Measurements from ENCODE around the gene UACA. TPM values are rescaled to one million over a fixed set of nuclear protein-coding genes. Genes with fewer than 3 reads are reported as not detected.

The UACA gene
- total RNA-seq, 1 experiment from 2014 or later, result 38.0 TPM

GRCh38 chr15:70672081-70672480 is 91.3 kb downstream of the UACA start:
- Mint-ChIP-seq H3K4me3 (no peak overlapping the region), H3K27me3 (ENCODE audit: low read depth) (no peaks in the 10 kb centered on the region), H3K9me3 (no peaks in the 10 kb centered on the region), H3K36me3 (ENCODE audit: insufficient read depth in 1 of 3, low read depth in 3 of 3) (peaks cover 0 to 10% (median 5%) of the 10 kb centered on the region in 3 experiments; a peak in 4 of 7 replicates), H3K4me1 (peaks cover 4 to 12% of the 10 kb centered on the region in 2 experiments), H3K27ac (peak overlapping the region in 2 of 3 experiments; percentile 26 to 68; a peak in 2 of 7 replicates)
- H3K56ac ChIP-seq (ENCODE audit: insufficient read length, low read depth, low read length), result no peak overlapping the region
- H3K79me1 ChIP-seq (ENCODE audit: insufficient read depth, low read depth, low read length, poor library complexity, severe bottlenecking), result no peaks in the 10 kb centered on the region
- H2BK5ac ChIP-seq (ENCODE audit: insufficient read length, low read length), result no peak overlapping the region
- no peak overlapping the region for H2AFZ ChIP-seq (ENCODE audit: low read length)
- no peak overlapping the region for H3T11ph ChIP-seq (ENCODE audit: low read length)
- no peak for TF ChIP-seq CTCF (conservative IDR thresholded peaks at IDR 0.05)
- H4K5ac ChIP-seq (ENCODE audit: insufficient read length, low read depth, low read length), result no peak overlapping the region
- no peak overlapping the region for H3K4ac ChIP-seq (ENCODE audit: low read depth, low read length)
- H4K91ac ChIP-seq (ENCODE audit: insufficient read length, low read depth, low read length), result no peak overlapping the region
- H2BK20ac ChIP-seq (ENCODE audit: low read depth, low read length, poor library complexity, severe bottlenecking), result no peak overlapping the region
- DNase-seq, result no peak
- no peak overlapping the region for H3K27ac ChIP-seq (ENCODE audit: insufficient read length, low read depth, low read length)
- H2BK12ac ChIP-seq (ENCODE audit: insufficient read length, low read depth, low read length), result no peak overlapping the region
- no peak overlapping the region for H2BK15ac ChIP-seq (ENCODE audit: low read depth, low read length)
- no peak overlapping the region for H4K8ac ChIP-seq (replicated peaks; ENCODE audit: insufficient read length, low read depth, low read length)
- no peak overlapping the region for H2AK5ac ChIP-seq (ENCODE audit: insufficient read length, low read length)
- no peak overlapping the region for H3K18ac ChIP-seq (ENCODE audit: insufficient read length, low read depth, low read length)
- no peaks in the 10 kb centered on the region for H3K79me2 ChIP-seq (ENCODE audit: insufficient read depth, low read length)
- no peaks in the 10 kb centered on the region for H3K4me1 ChIP-seq (ENCODE audit: insufficient read depth, low read length)
- H3K23ac ChIP-seq (ENCODE audit: insufficient read length, low read depth, low read length), result no peak overlapping the region
- H3K23me2 ChIP-seq (ENCODE audit: insufficient read length, low read depth, low read length, poor library complexity, severe bottlenecking), result no peaks in the 10 kb centered on the region
- H4K20me1 ChIP-seq (ENCODE audit: control insufficient read depth, insufficient read depth, insufficient read length), result no peaks in the 10 kb centered on the region
- H3K27me3 ChIP-seq (ENCODE audit: insufficient read depth, low read length), result no peaks in the 10 kb centered on the region
- no peaks in the 10 kb centered on the region for H3K9me3 ChIP-seq (ENCODE audit: control insufficient read depth, low read depth, low read length)
- H3K9ac ChIP-seq (ENCODE audit: extremely low read depth, insufficient read length, low read length), result no peak overlapping the region
- no peak overlapping the region for H3K4me2 ChIP-seq (ENCODE audit: insufficient read depth, insufficient read length, low read length)
- H3K14ac ChIP-seq (ENCODE audit: insufficient read depth, low read length), result no peak overlapping the region
- no peak overlapping the region for H2BK120ac ChIP-seq (ENCODE audit: low read depth, low read length, poor library complexity, severe bottlenecking)

Measured in H9 (cell line).